ENCODE data around the gene ATP4A. TPM values are rescaled to one million over a fixed set of nuclear protein-coding genes. Genes with fewer than 3 reads are reported as not detected.

ATP4A gene
- total and polyA plus RNA-seq, 2 donors (not counting 1 experiment from before 2014, with no cell fraction given) = not detected

- DNase-seq (no peak), ATAC-seq (ENCODE audit: low read depth) (no peak)
- Histone ChIP-seq H3K4me3 (ENCODE audit: control extremely low read depth in 1 of 5, extremely low read depth in 1 of 5, insufficient read depth in 1 of 5, low read depth in 2 of 5, low read length in 4 of 5) (no peak overlapping the region), H3K27ac (ENCODE audit: low read length in 2 of 2) (no peak overlapping the region), H3K27me3 (replicated peaks in 1 of 4; ENCODE audit: control extremely low read depth in 1 of 4, control insufficient read depth in 3 of 4, insufficient read depth in 4 of 4, low read length in 3 of 4) (peaks cover 0 to 20% (median 0%) of the 10 kb centered on the region in 4 experiments), H3K9me3 (ENCODE audit: control extremely low read depth in 1 of 3, control insufficient read depth in 2 of 3, insufficient read depth in 1 of 3, low read length in 2 of 3) (peaks cover 0 to 13% (median 0%) of the 10 kb centered on the region in 3 donors), H3K36me3 (replicated peaks in 1 of 2; ENCODE audit: control extremely low read depth in 1 of 2, control insufficient read depth in 1 of 2, extremely low read depth in 1 of 2, insufficient read depth in 2 of 2, low read length in 1 of 2) (no peaks in the 10 kb centered on the region), H4K20me1 (ENCODE audit: control insufficient read depth, insufficient read depth, low read length, poor library complexity, severe bottlenecking) (no peaks in the 10 kb centered on the region), H2AFZ (ENCODE audit: insufficient read depth, low read depth, low read length, poor library complexity, severe bottlenecking) (no peak overlapping the region), H3K9ac (ENCODE audit: low read length) (no peak overlapping the region), H3K4me1 (ENCODE audit: control insufficient read depth in 2 of 2, insufficient read depth in 2 of 2, low read length in 2 of 2) (no peaks in the 10 kb centered on the region), H3K79me2 (ENCODE audit: control insufficient read depth, insufficient read depth, low read length) (no peaks in the 10 kb centered on the region), H3K4me2 (replicated peaks; ENCODE audit: low read depth, low read length, poor library complexity, severe bottlenecking) (no peak overlapping the region)
- ChIA-PET CTCF (no interaction called here), POLR2A (no interaction called here)
- H3K27ac Mint-ChIP-seq = no peak overlapping the region
- H3K4me1 Mint-ChIP-seq = no peaks in the 10 kb centered on the region
- intact Hi-C loops (cut with micrococcal nuclease) = no loop called here
- H3K9me3 Mint-ChIP-seq (ENCODE audit: insufficient read depth) = no peaks in the 10 kb centered on the region
- TF ChIP-seq CTCF (IDR thresholded peaks at IDR 0.05) (no peak), EZH2 (IDR thresholded peaks at IDR 0.05; ENCODE audit: borderline replicate concordance, insufficient read depth, low read depth, low read length, poor library complexity, severe bottlenecking) (no peak)
- WGBS (ENCODE audit: insufficient coverage) = no CpG with 5 or more reads among the region's 1 CpG
- H3K27me3 Mint-ChIP-seq = peaks cover 30% of the 10 kb centered on the region
- no peak overlapping the region for H3K4me3 Mint-ChIP-seq
These were observed 19.3 kb upstream of the ATP4A start for GRCh38 chr19:35582760-35583159.

- TF ChIP-seq EZH2 (IDR thresholded peaks at IDR 0.05; ENCODE audit: borderline replicate concordance, insufficient read depth, low read depth, low read length, poor library complexity, severe bottlenecking) = no peak
- intact Hi-C loops (cut with micrococcal nuclease) = no loop called here
- no peak overlapping the region for H3K4me3 Mint-ChIP-seq
These were observed 15.2 kb upstream of the ATP4A start for GRCh38 chr19:35578707-35579106.

More at GRCh38 chr19:35578707-35579106, 15.2 kb upstream of the ATP4A start:
- no peak for DNase-seq
- no peaks in the 10 kb centered on the region for H3K4me1 ChIP-seq (ENCODE audit: control insufficient read depth in 2 of 2, insufficient read depth in 2 of 2, low read length in 2 of 2)
- H3K4me1 Mint-ChIP-seq = no peaks in the 10 kb centered on the region
- CTCF ChIA-PET = no interaction called here
- H3K27me3 Mint-ChIP-seq = peaks cover 29% of the 10 kb centered on the region
- H3K9ac ChIP-seq (ENCODE audit: low read length) = no peak overlapping the region
- no peaks in the 10 kb centered on the region for H4K20me1 ChIP-seq (ENCODE audit: control insufficient read depth, insufficient read depth, low read length, poor library complexity, severe bottlenecking)
- H3K27me3 ChIP-seq (replicated peaks in 1 of 4; ENCODE audit: control extremely low read depth in 1 of 4, control insufficient read depth in 3 of 4, insufficient read depth in 4 of 4, low read length in 3 of 4) = peaks cover 0 to 3% (median 0%) of the 10 kb centered on the region in 4 experiments
- WGBS (ENCODE audit: insufficient coverage) = 80% methylated on average over 3 of the region's 7 CpGs
- no peak overlapping the region for H3K27ac Mint-ChIP-seq
- H2AFZ ChIP-seq (ENCODE audit: insufficient read depth, low read depth, low read length, poor library complexity, severe bottlenecking) = no peak overlapping the region
- no peak overlapping the region for H3K27ac ChIP-seq (ENCODE audit: low read length in 2 of 2)
- H3K79me2 ChIP-seq (ENCODE audit: control insufficient read depth, insufficient read depth, low read length) = no peaks in the 10 kb centered on the region
- POLR2A ChIA-PET = no interaction called here
- H3K9me3 Mint-ChIP-seq (ENCODE audit: insufficient read depth) = peaks cover 17% of the 10 kb centered on the region
- ATAC-seq (ENCODE audit: low read depth) = no peak
- no peak overlapping the region for H3K4me2 ChIP-seq (replicated peaks; ENCODE audit: low read depth, low read length, poor library complexity, severe bottlenecking)
- peaks cover 0 to 28% (median 16%) of the 10 kb centered on the region in 3 donors for H3K9me3 ChIP-seq (ENCODE audit: control extremely low read depth in 1 of 3, control insufficient read depth in 2 of 3, insufficient read depth in 1 of 3, low read length in 2 of 3)
- no peaks in the 10 kb centered on the region for H3K36me3 ChIP-seq (replicated peaks in 1 of 2; ENCODE audit: control extremely low read depth in 1 of 2, control insufficient read depth in 1 of 2, extremely low read depth in 1 of 2, insufficient read depth in 2 of 2, low read length in 1 of 2)
- H3K4me3 ChIP-seq (ENCODE audit: control extremely low read depth in 1 of 5, extremely low read depth in 1 of 5, insufficient read depth in 1 of 5, low read depth in 2 of 5, low read length in 4 of 5) = no peak overlapping the region

Data from B cell (primary cell).